Nephron progenitor cell (in vitro differentiated cells): Measurements from ENCODE around the gene LRRC56.

Experiments
- DNase-seq: peaks from one replicate; pipeline ENCODE4 v3.0.0; 2021
- H3K27ac Mint-ChIP-seq: 2 replicates; pipeline ENCODE4 v1.8.0; 2021; ENCODE audit warnings: mild to moderate bottlenecking, moderate library complexity, mixed read lengths
- H3K27me3 Mint-ChIP-seq: 2 replicates; pipeline ENCODE4 v1.8.0; 2021; ENCODE audit warnings: mild to moderate bottlenecking, low read depth, mixed read lengths; ENCODE audit not compliant: poor library complexity
- H3K36me3 Mint-ChIP-seq: 2 replicates; pipeline ENCODE4 v1.8.0; 2021; ENCODE audit warnings: low read depth, mixed read lengths
- H3K4me1 Mint-ChIP-seq: 2 replicates; pipeline ENCODE4 v1.8.0; 2021; ENCODE audit warnings: mixed read lengths
- H3K4me3 Mint-ChIP-seq: 2 replicates; pipeline ENCODE4 v1.8.0; 2021; ENCODE audit warnings: mild to moderate bottlenecking, moderate library complexity, mixed read lengths
- H3K9me3 Mint-ChIP-seq: 2 replicates; pipeline ENCODE4 v1.8.0; 2021; ENCODE audit warnings: mild to moderate bottlenecking, moderate library complexity, mixed read lengths
- TF ChIP-seq, protein P1 (sequence below): fragments of 200-600 bp; sonication (generic); IDR thresholded peaks from 2 replicates; pipeline ENCODE4 v1.5.0; 2021; ENCODE audit warnings: antibody characterized with exemption

Gene LRRC56

DNA sequence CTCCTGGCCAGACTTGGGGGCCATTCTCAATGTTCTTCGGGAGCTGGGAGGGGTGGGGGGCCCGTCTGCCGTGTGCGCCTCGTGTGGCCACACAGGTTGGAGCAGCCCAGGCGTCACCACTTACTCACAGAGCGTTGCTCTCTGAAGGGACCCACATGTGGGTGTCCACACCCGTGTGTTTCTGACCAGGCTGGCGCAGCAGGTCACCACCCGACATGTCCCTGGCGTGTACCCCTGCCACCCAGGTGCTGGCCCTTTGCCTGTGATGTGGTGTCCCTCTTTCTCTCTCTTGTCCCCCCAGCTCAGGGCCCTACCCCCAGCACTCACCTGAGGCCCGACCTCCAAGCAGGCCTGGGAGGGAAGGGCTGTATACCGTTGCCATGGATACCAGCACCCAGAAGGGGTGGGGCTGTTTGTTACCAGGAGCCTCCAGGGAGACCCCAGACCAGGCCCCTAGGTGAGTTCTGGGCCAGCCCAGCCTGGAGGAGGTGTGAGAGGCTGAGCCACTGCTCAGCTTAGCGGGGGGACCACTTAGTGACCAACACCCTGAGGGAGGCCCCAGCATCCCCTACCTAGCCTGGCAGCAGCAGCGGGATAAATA is 21.8 kb downstream of the LRRC56 start:
- Mint-ChIP-seq H3K4me1 (peaks cover 11% of the 10 kb centered on the region), H3K4me3 (no peak overlapping the region), H3K27ac (no peak overlapping the region), H3K27me3 (peaks cover 42% of the 10 kb centered on the region), H3K9me3 (no peaks in the 10 kb centered on the region), H3K36me3 (no peaks in the 10 kb centered on the region)
- no peak for DNase-seq
- TF ChIP-seq, protein P1, sequence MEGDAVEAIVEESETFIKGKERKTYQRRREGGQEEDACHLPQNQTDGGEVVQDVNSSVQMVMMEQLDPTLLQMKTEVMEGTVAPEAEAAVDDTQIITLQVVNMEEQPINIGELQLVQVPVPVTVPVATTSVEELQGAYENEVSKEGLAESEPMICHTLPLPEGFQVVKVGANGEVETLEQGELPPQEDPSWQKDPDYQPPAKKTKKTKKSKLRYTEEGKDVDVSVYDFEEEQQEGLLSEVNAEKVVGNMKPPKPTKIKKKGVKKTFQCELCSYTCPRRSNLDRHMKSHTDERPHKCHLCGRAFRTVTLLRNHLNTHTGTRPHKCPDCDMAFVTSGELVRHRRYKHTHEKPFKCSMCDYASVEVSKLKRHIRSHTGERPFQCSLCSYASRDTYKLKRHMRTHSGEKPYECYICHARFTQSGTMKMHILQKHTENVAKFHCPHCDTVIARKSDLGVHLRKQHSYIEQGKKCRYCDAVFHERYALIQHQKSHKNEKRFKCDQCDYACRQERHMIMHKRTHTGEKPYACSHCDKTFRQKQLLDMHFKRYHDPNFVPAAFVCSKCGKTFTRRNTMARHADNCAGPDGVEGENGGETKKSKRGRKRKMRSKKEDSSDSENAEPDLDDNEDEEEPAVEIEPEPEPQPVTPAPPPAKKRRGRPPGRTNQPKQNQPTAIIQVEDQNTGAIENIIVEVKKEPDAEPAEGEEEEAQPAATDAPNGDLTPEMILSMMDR, result no peak

DNA sequence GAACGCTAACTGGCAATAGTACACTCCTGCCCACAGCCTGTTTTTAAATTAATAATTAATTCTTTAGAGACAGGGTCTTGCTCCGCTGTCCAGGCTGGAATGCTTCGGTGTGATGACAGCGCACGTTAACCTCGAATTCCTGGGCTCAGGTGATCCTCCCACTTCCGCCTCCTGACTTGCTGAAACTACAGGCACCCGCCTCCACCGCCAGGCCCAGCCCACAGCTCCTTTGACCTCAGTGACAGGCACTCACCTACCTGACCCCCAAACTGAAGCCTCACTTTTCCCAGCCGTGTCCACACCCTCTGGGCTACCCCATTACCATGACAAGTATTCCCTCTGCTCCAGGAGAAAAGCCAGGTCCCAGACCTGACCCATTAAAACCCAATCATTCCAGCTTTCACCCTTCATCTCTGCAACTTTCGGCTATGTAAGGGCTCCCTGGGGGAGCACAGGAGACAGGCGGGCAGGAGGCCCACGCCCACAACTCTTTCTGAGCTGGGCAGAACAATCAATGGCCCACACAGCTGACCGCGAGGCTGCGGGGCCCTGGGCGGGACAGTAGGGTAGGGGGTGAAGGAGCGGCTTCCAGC is 22.5 kb downstream of the LRRC56 start:
- Mint-ChIP-seq H3K4me1 (peaks cover 11% of the 10 kb centered on the region), H3K27ac (no peak overlapping the region), H3K27me3 (peaks cover 42% of the 10 kb centered on the region), H3K4me3 (peak overlapping the region; percentile 81), H3K9me3 (no peaks in the 10 kb centered on the region), H3K36me3 (no peaks in the 10 kb centered on the region)
- no peak for DNase-seq
- TF ChIP-seq, protein P1, result no peak

DNA sequence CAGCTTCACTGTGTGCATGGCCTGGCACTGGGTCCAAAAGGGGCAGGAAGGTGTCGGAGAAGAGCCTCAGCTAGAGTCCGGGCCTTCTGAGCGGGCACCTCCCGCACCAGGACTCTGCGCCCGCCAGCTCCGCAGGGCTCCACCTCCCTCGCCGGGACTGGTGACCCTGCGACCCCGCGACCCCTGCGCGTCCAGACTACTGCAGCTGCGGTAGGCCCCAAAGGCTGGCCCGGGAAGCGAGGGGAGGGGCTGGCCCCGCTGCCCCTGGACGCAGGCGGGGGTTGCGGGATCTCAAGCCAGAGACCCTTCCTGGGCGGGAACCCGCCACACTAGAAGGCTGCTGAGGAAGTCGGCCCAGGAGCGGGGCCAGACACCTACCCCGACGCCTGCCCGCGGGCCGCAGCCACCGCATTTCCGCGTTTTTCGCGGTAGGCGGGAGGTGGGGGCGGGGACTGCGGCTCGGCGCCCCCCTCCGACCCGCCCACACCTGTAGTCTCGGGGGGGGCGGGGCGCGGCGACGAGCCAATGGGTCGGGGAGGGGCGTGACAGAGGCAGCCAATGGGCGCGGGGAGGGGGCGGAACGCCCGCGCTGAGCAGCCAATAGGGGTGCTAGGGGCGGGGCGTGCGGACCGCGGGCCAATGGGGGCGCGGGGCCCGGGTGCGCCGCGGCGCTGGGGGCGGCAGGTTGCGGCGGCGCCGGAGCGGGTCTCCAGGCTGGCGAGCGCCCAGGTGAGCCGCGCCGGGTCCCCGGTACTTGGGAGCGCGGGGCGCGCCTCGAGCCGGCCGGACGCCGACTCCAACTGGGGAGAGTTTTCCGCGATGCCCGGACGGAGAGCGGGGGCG is 23.2 kb downstream of the LRRC56 start, which contains the start of the genes LMNTD2 and RASSF7:
Gene LMNTD2, minus strand, starts transcription at position 434 of the 843 bp plus-strand sequence. Its CDS starts 22 bp downstream, at position 412.
Gene RASSF7, plus strand, starts transcription at position 666 of the 843 bp plus-strand sequence. CDS start 799 bp downstream, outside the sequence.
- Mint-ChIP-seq H3K27me3 (peaks cover 37% of the 10 kb centered on the region), H3K27ac (no peak within 1 kb of the TSS), H3K36me3 (no peaks in the 10 kb centered on the region)

DNA sequence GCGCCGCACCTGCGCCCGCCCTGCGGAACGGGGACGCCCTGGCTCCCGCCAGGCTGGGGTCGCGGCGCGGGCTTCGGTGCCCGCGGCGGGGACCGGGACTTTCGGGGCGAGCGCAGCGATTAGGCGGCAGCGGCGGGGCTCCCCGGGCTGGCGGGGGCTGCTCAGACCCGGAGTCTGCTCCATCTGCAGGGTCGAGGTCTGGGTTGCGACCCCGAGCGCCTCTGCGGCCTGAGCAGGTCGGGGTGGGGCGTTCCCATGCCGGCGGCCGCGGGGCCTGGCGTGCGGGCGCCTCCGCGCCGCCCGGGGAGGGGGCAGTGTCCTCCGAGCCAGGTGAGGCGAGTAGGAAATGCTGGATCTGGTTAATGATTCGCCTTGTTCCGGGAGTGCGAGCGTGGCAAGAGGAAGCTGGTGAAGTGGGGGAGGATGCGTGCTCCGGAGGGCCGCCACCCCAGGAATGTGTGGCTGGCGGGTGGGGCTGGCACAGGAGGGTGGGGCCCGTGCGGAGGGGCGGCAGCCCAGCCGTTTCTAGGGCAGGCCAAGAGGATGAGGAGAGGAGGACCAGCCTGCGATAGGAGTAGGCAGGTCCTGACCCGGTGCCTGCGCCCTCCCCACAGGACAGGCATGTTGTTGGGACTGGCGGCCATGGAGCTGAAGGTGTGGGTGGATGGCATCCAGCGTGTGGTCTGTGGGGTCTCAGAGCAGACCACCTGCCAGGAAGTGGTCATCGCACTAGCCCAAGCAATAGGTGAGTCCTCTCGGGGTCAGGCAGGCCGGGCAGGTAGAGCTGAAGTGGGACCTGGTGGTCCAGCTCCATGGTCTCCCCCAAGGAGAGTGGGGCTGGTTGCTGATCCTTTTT is 24.0 kb downstream of the LRRC56 start:
- DNase-seq, result peak; percentile 53

More for the DNA sequence above, 23.2 kb downstream of the LRRC56 start, which contains the start of the genes LMNTD2 and RASSF7:
- Mint-ChIP-seq H3K4me1 (peaks cover 11% of the 10 kb centered on the region), H3K4me3 (peak within 1 kb of the TSS; percentile 81), H3K9me3 (no peaks in the 10 kb centered on the region)
- DNase-seq, result peak; percentile 98
- TF ChIP-seq, protein P1, result no peak

DNA sequence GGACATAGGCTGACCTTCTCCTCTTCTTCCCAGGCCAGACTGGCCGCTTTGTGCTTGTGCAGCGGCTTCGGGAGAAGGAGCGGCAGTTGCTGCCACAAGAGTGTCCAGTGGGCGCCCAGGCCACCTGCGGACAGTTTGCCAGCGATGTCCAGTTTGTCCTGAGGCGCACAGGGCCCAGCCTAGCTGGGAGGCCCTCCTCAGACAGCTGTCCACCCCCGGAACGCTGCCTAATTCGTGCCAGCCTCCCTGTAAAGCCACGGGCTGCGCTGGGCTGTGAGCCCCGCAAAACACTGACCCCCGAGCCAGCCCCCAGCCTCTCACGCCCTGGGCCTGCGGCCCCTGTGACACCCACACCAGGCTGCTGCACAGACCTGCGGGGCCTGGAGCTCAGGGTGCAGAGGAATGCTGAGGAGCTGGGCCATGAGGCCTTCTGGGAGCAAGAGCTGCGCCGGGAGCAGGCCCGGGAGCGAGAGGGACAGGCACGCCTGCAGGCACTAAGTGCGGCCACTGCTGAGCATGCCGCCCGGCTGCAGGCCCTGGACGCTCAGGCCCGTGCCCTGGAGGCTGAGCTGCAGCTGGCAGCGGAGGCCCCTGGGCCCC is 24.8 kb downstream of the LRRC56 start:
- Mint-ChIP-seq H3K27me3 (peaks cover 22% of the 10 kb centered on the region), H3K4me3 (peak overlapping the region; percentile 81), H3K9me3 (no peaks in the 10 kb centered on the region), H3K4me1 (peaks cover 14% of the 10 kb centered on the region), H3K36me3 (no peaks in the 10 kb centered on the region), H3K27ac (no peak overlapping the region)
- TF ChIP-seq, protein P1, result no peak
- no peak for DNase-seq

More for the DNA sequence above, 24.0 kb downstream of the LRRC56 start:
- H3K27ac Mint-ChIP-seq, result no peak overlapping the region
- H3K9me3 Mint-ChIP-seq, result no peaks in the 10 kb centered on the region
- H3K4me1 Mint-ChIP-seq, result peaks cover 11% of the 10 kb centered on the region
- peak overlapping the region; percentile 81 for H3K4me3 Mint-ChIP-seq
- peaks cover 30% of the 10 kb centered on the region for H3K27me3 Mint-ChIP-seq
- TF ChIP-seq, protein P1, result no peak
- H3K36me3 Mint-ChIP-seq, result no peaks in the 10 kb centered on the region
